IMR-90 (cell line): ENCODE results near the gene PRUNE2. TPM values are rescaled to one million over a fixed set of nuclear protein-coding genes. Genes with fewer than 3 reads are reported as not detected.
A peak's percentile ranks its signal among the peaks of the same experiment; 100 is the strongest.

Experiments
- ATAC-seq: fragments of 200-7000 bp; cut with Tn5 transposase; 2 replicates; pipeline ENCODE4 v1.9.1; 2020; ENCODE audit warnings: low read depth, mild to moderate bottlenecking, moderate library complexity
- BruUV-seq: library from RNA; stranded (reverse); fragments of 400-500 nt; replicated peaks from 2 replicates; lab custom pipeline; 2021; lab: Mats Ljungman, UMichigan
- CTCF ChIA-PET: fragments of 300-600 bp; formaldehyde crosslinking; extraction: SDS; loops from one replicate; lab custom pipeline; 2021; ENCODE audit warnings: antibody characterized with exemption; lab: Yijun Ruan, JAX
- POLR2A ChIA-PET: fragments of 300-600 bp; sonication (Branson Sonifier 250); formaldehyde crosslinking; loops from one replicate; lab custom pipeline; 2022; ENCODE audit warnings: antibody characterized with exemption; ENCODE audit not compliant: unreplicated experiment; lab: Charles Lee
- DNase-seq: peaks from one replicate; pipeline ENCODE4 v3.0.0; 2013
- H2AFZ ChIP-seq: replicated peaks from 2 replicates; pipeline ENCODE3; 2013; ENCODE audit warnings: low read length, mild to moderate bottlenecking; ENCODE audit not compliant: poor library complexity
- H2AK5ac ChIP-seq: 2 replicates; pipeline ENCODE4 v1.6.1; 2013; ENCODE audit warnings: low read depth, low read length, inconsistent platforms
- H2AK9ac ChIP-seq: replicated peaks from 2 replicates; pipeline ENCODE3; 2013; ENCODE audit warnings: mild to moderate bottlenecking, low read depth, low read length, moderate library complexity; ENCODE audit not compliant: poor library complexity
- H2BK120ac ChIP-seq: 2 replicates; pipeline ENCODE4 v1.6.1; 2013; ENCODE audit warnings: low read depth, low read length, inconsistent platforms
- H2BK15ac ChIP-seq: 3 replicates; pipeline ENCODE4 v1.6.1; 2013; ENCODE audit warnings: low read depth, low read length, inconsistent platforms
- H2BK20ac ChIP-seq: 2 replicates; pipeline ENCODE4 v1.6.1; 2013; ENCODE audit warnings: low read depth, mild to moderate bottlenecking, inconsistent platforms, low read length, moderate library complexity
- H2BK5ac ChIP-seq: 2 replicates; pipeline ENCODE4 v1.6.1; 2013; ENCODE audit warnings: mild to moderate bottlenecking, low read depth, low read length, inconsistent platforms; ENCODE audit not compliant: poor library complexity, severe bottlenecking
- H3K14ac ChIP-seq: replicated peaks from 2 replicates; pipeline ENCODE4 v1.6.1; 2013; ENCODE audit warnings: low read depth, low read length, inconsistent platforms
- H3K18ac ChIP-seq: 2 replicates; pipeline ENCODE4 v1.6.1; 2013; ENCODE audit warnings: low read depth, low read length, control low read depth
- H3K23ac ChIP-seq: 2 replicates; pipeline ENCODE4 v1.6.1; 2013; ENCODE audit warnings: low read depth, low read length, inconsistent platforms
- H3K27ac ChIP-seq: 2 replicates; pipeline ENCODE4 v1.5.1; 2013; ENCODE audit warnings: mild to moderate bottlenecking, control low read depth, low read length; ENCODE audit not compliant: insufficient read depth
- H3K27me3 ChIP-seq: 2 replicates; pipeline ENCODE4 v1.6.1; 2013; ENCODE audit warnings: low read length; ENCODE audit not compliant: control insufficient read depth, insufficient read depth
- H3K36me3 ChIP-seq: 2 replicates; pipeline ENCODE4 v1.6.1; 2013; ENCODE audit warnings: low read length, mixed read lengths; ENCODE audit not compliant: control insufficient read depth, insufficient read depth
- H3K4ac ChIP-seq: 2 replicates; pipeline ENCODE4 v1.6.1; 2013; ENCODE audit warnings: low read depth, low read length, inconsistent platforms
- H3K4me1 ChIP-seq: 2 replicates; pipeline ENCODE4 v1.6.1; 2013; ENCODE audit warnings: low read length, mixed read lengths; ENCODE audit not compliant: control insufficient read depth, insufficient read depth
- H3K4me2 ChIP-seq: 2 replicates; pipeline ENCODE4 v1.6.1; 2013; ENCODE audit warnings: low read depth, mild to moderate bottlenecking, control low read depth, low read length, moderate library complexity
- H3K4me3 ChIP-seq: 2 replicates; pipeline ENCODE4 v1.5.1; 2013; ENCODE audit warnings: low read depth, mild to moderate bottlenecking, control low read depth, low read length, moderate library complexity; ENCODE audit not compliant: insufficient read depth
- H3K56ac ChIP-seq: 2 replicates; pipeline ENCODE4 v1.6.1; 2013; ENCODE audit warnings: low read length, inconsistent platforms; ENCODE audit not compliant: insufficient read depth; ENCODE audit errors: extremely low read depth
- H3K79me1 ChIP-seq, 2 experiments: 2 replicates each; pipeline ENCODE4 v1.6.1; 2013; ENCODE audit warnings: low read length in 2 of 2, inconsistent platforms in 1 of 2, low read depth in 1 of 2
- H3K9ac ChIP-seq: 2 replicates; pipeline ENCODE4 v1.6.1; 2013; ENCODE audit warnings: low read depth, low read length, control low read depth
- H3K9me1 ChIP-seq: 2 replicates; pipeline ENCODE4 v1.6.1; 2013; ENCODE audit warnings: low read length, inconsistent platforms; ENCODE audit not compliant: insufficient read depth
- H3K9me3 ChIP-seq: 2 replicates; pipeline ENCODE4 v1.6.1; 2013; ENCODE audit warnings: low read length; ENCODE audit not compliant: control insufficient read depth, insufficient read depth
- H4K20me1 ChIP-seq: 2 replicates; pipeline ENCODE4 v1.6.1; 2013; ENCODE audit warnings: low read length, inconsistent platforms; ENCODE audit not compliant: insufficient read depth
- H4K5ac ChIP-seq: 2 replicates; pipeline ENCODE4 v1.6.1; 2013; ENCODE audit warnings: mild to moderate bottlenecking, low read depth, low read length, control low read depth
- H4K8ac ChIP-seq, 2 experiments: 2 replicates each; pipeline ENCODE4 v1.6.1; 2013; ENCODE audit warnings: low read depth in 2 of 2, low read length in 2 of 2, control low read depth in 1 of 2, inconsistent platforms in 1 of 2
- H4K91ac ChIP-seq: 2 replicates; pipeline ENCODE4 v1.6.1; 2013; ENCODE audit warnings: low read depth, low read length, inconsistent platforms; ENCODE audit not compliant: insufficient read depth
- CEBPB ChIP-seq: IDR thresholded peaks from 2 replicates; pipeline ENCODE4 v1.6.1; 2012; ENCODE audit warnings: low read depth, low read length, improper control_type of control experiment
- CHD1 ChIP-seq: IDR thresholded peaks from 2 replicates; pipeline ENCODE4 v1.6.1; 2012; ENCODE audit warnings: low read depth, low read length, improper control_type of control experiment
- CTCF ChIP-seq: conservative IDR thresholded peaks from 2 replicates; pipeline ENCODE4 v1.5.1; 2012; ENCODE audit warnings: mild to moderate bottlenecking, low read depth, low read length, improper control_type of control experiment
- MAZ ChIP-seq: IDR thresholded peaks from 2 replicates; pipeline ENCODE4 v1.6.1; 2012; ENCODE audit warnings: low read depth, mild to moderate bottlenecking, low read length, improper control_type of control experiment, moderate library complexity, borderline replicate concordance
- RAD21 ChIP-seq: IDR thresholded peaks from 2 replicates; pipeline ENCODE4 v1.6.1; 2012; ENCODE audit warnings: low read length, improper control_type of control experiment
- WGBS, 2 experiments: methylation state at CpG; one replicate each; pipeline versions ENCODE4 v1.1.5 to v1.1.7; 2013; ENCODE audit warnings: missing lambda C conversion rate in 2 of 2; ENCODE audit not compliant: insufficient read length in 1 of 2; ENCODE audit errors: extremely low coverage in 2 of 2; 5-methylcytosine and 5-hydroxymethylcytosine counted together
- dilution Hi-C: fragments of 300-500 bp; cut with HindIII; formaldehyde crosslinking; loops from one replicate; pipeline ENCODE4 v1.14.3; 2018; ENCODE audit warnings: low sequenced_read_pairs; ENCODE audit not compliant: unreplicated experiment
- in situ Hi-C: fragments of 300-500 bp; cut with MboI; formaldehyde crosslinking; loops from 3 replicates; pipeline ENCODE4 v1.14.3; 2019; ENCODE audit warnings: low sequenced_read_pairs, inconsistent platforms, mixed read lengths
- intact Hi-C: fragments of 100-400 bp; cut with micrococcal nuclease; formaldehyde crosslinking; loops from 2 replicates; pipeline ENCODE4 v1.10.0; 2022
- polyA plus RNA-seq, 3 experiments: library from polyadenylated mRNA; depleted of rRNA; stranded (reverse); fragments of >200 nt; gene quantifications; 2 replicates each; pipeline ENCODE4 v1.2.3, GENCODE V29; 2012; ENCODE audit warnings: low replicate concordance in 1 of 3
- total RNA-seq: library from RNA; depleted of rRNA; stranded (reverse); fragments of >200 nt; gene quantifications from 2 replicates; pipeline ENCODE4 v1.2.3, GENCODE V29; 2012

The PRUNE2 gene
- total and polyA plus RNA-seq, 2 of the 4 experiments (the other 2 are of a cell fraction) = 0.70 to 1.6 TPM

- BruUV-seq = no TSS peak
- ChIA-PET CTCF (interaction anchor here (1.1 to 1.3 kb wide), 6 partner anchors 8 to 395 kb away, joined by 3 to 5 read pairs (median 3); partner anchors contain the start of gene PCA3), POLR2A (no interaction called here)
- H3K79me1 ChIP-seq = no peaks in the 10 kb centered on the region
- TF ChIP-seq CHD1 (no peak), MAZ (no peak), RAD21 (peak; percentile 44), CEBPB (peak; percentile 38; the same call in 1 of the 2 replicates), CTCF (peak; percentile 43; the same call in 1 of the 2 replicates)
- no peaks in the 10 kb centered on the region for H3K36me3 ChIP-seq
- no peak overlapping the region for H3K56ac ChIP-seq
- no peak overlapping the region for H4K5ac ChIP-seq
- H4K8ac ChIP-seq = no peak overlapping the region
- intact Hi-C loops = no loop called here
- 31% methylated on average over 6 of the region's 6 CpGs; no CpG with 5 or more reads in 1 of the 2 experiments for WGBS, 2 experiments
- no peak overlapping the region for H2BK20ac ChIP-seq
- H2AFZ ChIP-seq = no peak overlapping the region
- in situ Hi-C loops = no loop called here
- dilution Hi-C loops = no loop called here
- H4K91ac ChIP-seq = no peak overlapping the region
- no peaks in the 10 kb centered on the region for H3K4me1 ChIP-seq
- H3K4me2 ChIP-seq = no peak overlapping the region
- H3K4me3 ChIP-seq = no peak overlapping the region
- no peak overlapping the region for H3K14ac ChIP-seq
- H3K4ac ChIP-seq = no peak overlapping the region
- no peak overlapping the region for H2BK5ac ChIP-seq
- no peak overlapping the region for H3K9ac ChIP-seq
- DNase-seq (peak; percentile 41), ATAC-seq (peak; percentile 75)
- H3K9me3 ChIP-seq = no peaks in the 10 kb centered on the region
- H2BK120ac ChIP-seq = no peak overlapping the region
- H3K9me1 ChIP-seq = no peaks in the 10 kb centered on the region
- H2AK9ac ChIP-seq = no peak overlapping the region
- no peak overlapping the region for H2AK5ac ChIP-seq
- no peak overlapping the region for H3K23ac ChIP-seq
- H3K27ac ChIP-seq = no peak overlapping the region
- no peak overlapping the region for H3K18ac ChIP-seq
- H2BK15ac ChIP-seq = no peak overlapping the region
- H3K27me3 ChIP-seq = peaks cover 5% of the 10 kb centered on the region
- no peaks in the 10 kb centered on the region for H4K20me1 ChIP-seq
These were observed 149.7 kb downstream of the PRUNE2 start for GRCh38 chr9:76756268-76756640.
